GM23248 (cell line): ENCODE results near the gene USP12. TPM values are rescaled to one million over a fixed set of nuclear protein-coding genes. Genes with fewer than 3 reads are reported as not detected.

Experiments used
- DNase-seq: peaks from one replicate; pipeline ENCODE4 v3.0.0-alpha.2; 2015
- H2AFZ ChIP-seq: fragments of 200-600 bp; sonication (generic); 2 replicates; pipeline ENCODE4 v1.6.1; 2016; ENCODE audit warnings: antibody characterized with exemption
- H3F3A ChIP-seq: fragments of 200-600 bp; sonication (generic); 2 replicates; pipeline ENCODE4 v1.6.1; 2016; ENCODE audit warnings: mild to moderate bottlenecking, antibody characterized with exemption, mixed run types; ENCODE audit not compliant: insufficient read depth
- H3K27ac ChIP-seq: fragments of 200-600 bp; sonication (generic); 2 replicates; pipeline ENCODE4 v1.5.1; 2016; ENCODE audit warnings: mild to moderate bottlenecking
- H3K27me3 ChIP-seq: fragments of 200-600 bp; sonication (generic); replicated peaks from 2 replicates; pipeline ENCODE4 v1.6.1; 2016; ENCODE audit warnings: mild to moderate bottlenecking; ENCODE audit not compliant: insufficient read depth
- H3K36me3 ChIP-seq: fragments of 200-600 bp; sonication (generic); 2 replicates; pipeline ENCODE4 v1.6.1; 2016; ENCODE audit warnings: low read depth, mild to moderate bottlenecking
- H3K4me1 ChIP-seq: fragments of 200-600 bp; sonication (generic); 2 replicates; pipeline ENCODE4 v1.6.1; 2016; ENCODE audit warnings: mild to moderate bottlenecking; ENCODE audit not compliant: insufficient read depth
- H3K4me2 ChIP-seq: fragments of 200-600 bp; sonication (generic); one replicate; pipeline ENCODE4 v1.6.1; 2016; ENCODE audit warnings: mild to moderate bottlenecking; ENCODE audit not compliant: unreplicated experiment
- H3K4me3 ChIP-seq: fragments of 200-600 bp; sonication (generic); 2 replicates; pipeline ENCODE4 v1.5.1; 2016; ENCODE audit warnings: mild to moderate bottlenecking
- H3K79me2 ChIP-seq: fragments of 200-600 bp; sonication (generic); 2 replicates; pipeline ENCODE4 v1.6.1; 2016; ENCODE audit warnings: mild to moderate bottlenecking; ENCODE audit not compliant: insufficient read depth
- H3K9ac ChIP-seq: fragments of 200-600 bp; sonication (generic); 2 replicates; pipeline ENCODE4 v1.6.1; 2016; ENCODE audit warnings: mild to moderate bottlenecking
- H3K9me2 ChIP-seq: fragments of 200-600 bp; sonication (generic); 2 replicates; pipeline ENCODE4 v1.6.1; 2016; ENCODE audit warnings: mixed run types, mild to moderate bottlenecking, moderate library complexity; ENCODE audit not compliant: insufficient read depth
- H3K9me3 ChIP-seq: fragments of 200-600 bp; sonication (generic); one replicate; pipeline ENCODE4 v1.6.1; 2017; ENCODE audit warnings: low read depth
- H4K20me1 ChIP-seq: fragments of 200-600 bp; sonication (generic); 2 replicates; pipeline ENCODE4 v1.6.0; 2016; ENCODE audit not compliant: insufficient read depth
- EZH2 ChIP-seq: fragments of 200-600 bp; sonication (generic); IDR thresholded peaks from 2 replicates; pipeline ENCODE4 v1.6.1; 2018; ENCODE audit warnings: antibody characterized with exemption, mild to moderate bottlenecking; ENCODE audit not compliant: insufficient read depth, poor library complexity, severe bottlenecking
- EZH2phosphoT487 ChIP-seq: fragments of 200-600 bp; sonication (generic); IDR thresholded peaks from 2 replicates; pipeline ENCODE4 v1.6.1; 2018; ENCODE audit warnings: antibody characterized with exemption, moderate library complexity, mild to moderate bottlenecking, low read depth; ENCODE audit not compliant: insufficient read depth
- WGBS, 2 experiments: methylation state at CpG; one replicate each; pipeline ENCODE4 v1.1.6; 2015 to 2017; ENCODE audit warnings: low lambda C conversion rate in 2 of 2, low coverage in 1 of 2; ENCODE audit errors: missing lambda C conversion rate in 2 of 2; 5-methylcytosine and 5-hydroxymethylcytosine counted together
- in situ Hi-C: fragments of 300-500 bp; cut with MboI; formaldehyde crosslinking; loops from 2 replicates; pipeline ENCODE4 v1.15.0; 2020
- polyA plus RNA-seq: library from polyadenylated mRNA; unstranded; fragments of >200 nt; fragmentation: Nextera tagmentation; extraction: Ambion mirVana; gene quantifications from 2 replicates; pipeline ENCODE4 v1.2.1, GENCODE V29; 2016
- total RNA-seq: library from RNA; depleted of rRNA; stranded (reverse); fragments of >200 nt; shearing (Covaris generic); gene quantifications from 2 replicates; pipeline ENCODE4 v1.2.3, GENCODE V29; 2014

The USP12 gene
- total and polyA plus RNA-seq, 2 experiments from 2014 or later = 16.0 to 18.9 TPM

DNA sequence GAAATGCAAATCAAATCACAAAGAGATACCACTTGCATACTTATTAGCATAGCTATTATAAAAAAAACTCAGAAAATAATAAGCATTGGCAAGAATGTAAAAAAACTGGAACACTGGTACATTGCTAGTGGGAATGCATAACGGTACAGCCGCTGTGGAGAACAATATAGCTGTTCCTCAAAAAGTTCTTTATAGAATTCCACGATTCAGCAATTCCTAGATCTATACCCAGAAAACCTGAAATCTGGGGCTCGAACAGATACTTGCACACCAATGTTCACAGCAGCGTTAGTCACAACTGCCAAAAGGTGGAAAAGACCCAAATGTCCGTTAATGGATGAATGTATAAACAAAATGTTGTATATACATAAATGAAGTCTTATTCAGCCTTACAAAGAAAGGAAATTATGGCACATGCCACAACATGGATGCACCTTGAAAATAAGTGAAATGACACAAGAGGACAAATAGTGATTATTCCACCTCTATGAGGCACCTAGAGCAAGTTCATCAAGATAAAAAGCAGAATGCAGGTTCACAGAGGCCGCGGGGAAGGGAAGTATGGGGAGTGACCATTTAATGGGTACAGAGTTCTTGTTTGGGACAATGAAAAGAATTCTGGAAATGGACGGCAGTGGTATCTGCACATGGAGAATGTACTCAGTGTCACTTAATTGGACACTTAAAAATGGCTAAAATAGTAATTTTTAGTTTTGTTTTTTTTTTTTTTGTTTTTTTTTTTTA lies 107.2 kb downstream of the USP12 start:
- H3K36me3 ChIP-seq = peaks cover 12% of the 10 kb centered on the region
- H3K9me2 ChIP-seq = no peaks in the 10 kb centered on the region
- no peak overlapping the region for H3K9ac ChIP-seq
- H3K79me2 ChIP-seq = no peaks in the 10 kb centered on the region
- H4K20me1 ChIP-seq = no peaks in the 10 kb centered on the region
- WGBS, 2 experiments = 83 to 84% methylated on average over 9 of the region's 9 CpGs
- 0 out of 2 replicates have a peak, but pooled peaks cover 10% of the 10 kb centered on the region for H3F3A ChIP-seq
- TF ChIP-seq EZH2phosphoT487 (no peak), EZH2 (no peak)
- DNase-seq = no peak
- H3K4me1 ChIP-seq = no peaks in the 10 kb centered on the region
- no peak overlapping the region for H2AFZ ChIP-seq
- no peaks in the 10 kb centered on the region for H3K9me3 ChIP-seq
- no peaks in the 10 kb centered on the region for H3K27me3 ChIP-seq
- in situ Hi-C loops = loop anchor here (10.0 kb wide), 1 partner anchor 60 kb away; no protein-coding TSS in a partner anchor
- no peak overlapping the region for H3K4me2 ChIP-seq
- no peak overlapping the region for H3K4me3 ChIP-seq
- H3K27ac ChIP-seq = no peak overlapping the region

DNA sequence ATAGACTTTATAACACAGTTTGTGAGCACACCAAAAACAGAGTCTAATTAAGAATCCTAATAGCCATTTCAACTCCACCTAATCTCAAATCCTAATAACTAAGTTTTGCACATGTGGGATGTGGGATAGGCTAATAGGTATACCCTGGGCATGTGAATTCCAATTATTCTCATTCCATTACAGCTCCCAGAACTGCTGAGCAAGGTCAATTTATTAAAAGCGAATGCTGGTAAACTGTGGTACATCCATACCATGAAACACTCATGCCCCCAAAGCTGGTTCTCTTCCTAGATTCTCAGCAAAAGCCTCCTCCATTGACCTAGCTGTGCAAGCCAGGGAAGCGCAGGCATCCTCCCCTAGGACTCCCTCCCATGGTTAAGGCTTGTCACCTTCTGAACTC lies 113.8 kb downstream of the USP12 start:
- Histone ChIP-seq H3K4me3 (no peak overlapping the region), H3K27me3 (no peaks in the 10 kb centered on the region), H3K9me2 (no peaks in the 10 kb centered on the region), H4K20me1 (no peaks in the 10 kb centered on the region), H3K4me2 (no peak overlapping the region), H3F3A (peaks cover 13% of the 10 kb centered on the region), H3K27ac (no peak overlapping the region), H3K9ac (no peak overlapping the region), H3K4me1 (peaks cover 19% of the 10 kb centered on the region), H3K36me3 (no peaks in the 10 kb centered on the region), H3K9me3 (no peaks in the 10 kb centered on the region), H2AFZ (no peak overlapping the region), H3K79me2 (no peaks in the 10 kb centered on the region)
- TF ChIP-seq EZH2phosphoT487 = no peak
- TF ChIP-seq EZH2 = no peak
- no peak for DNase-seq
- 95 to 98% methylated on average over 2 of the region's 2 CpGs for WGBS, 2 experiments
- in situ Hi-C loops = no loop called here

DNA sequence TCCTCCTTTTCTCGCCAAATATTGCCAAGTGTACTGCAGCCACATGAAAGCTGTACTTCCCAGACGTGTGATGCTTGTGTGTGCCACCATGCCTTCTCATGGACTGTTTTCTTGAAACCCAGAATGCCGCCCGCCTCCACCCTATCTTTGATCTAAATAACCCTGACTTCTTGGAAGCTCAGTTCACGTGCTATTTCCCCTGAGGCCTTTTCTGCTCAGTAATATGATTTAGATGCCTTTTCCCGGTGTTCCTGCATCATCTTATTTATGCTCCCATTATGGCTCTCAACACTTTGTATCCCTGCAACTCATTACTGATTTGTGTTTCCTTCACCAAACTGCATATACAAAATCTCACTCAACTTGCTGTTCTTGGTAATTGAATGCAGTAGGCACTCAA lies 116.1 kb downstream of the USP12 start:
- Histone ChIP-seq H4K20me1 (no peaks in the 10 kb centered on the region), H3K9me3 (no peaks in the 10 kb centered on the region), H3F3A (peaks cover 13% of the 10 kb centered on the region), H3K79me2 (no peaks in the 10 kb centered on the region), H3K27ac (no peak overlapping the region), H2AFZ (no peak overlapping the region), H3K36me3 (no peaks in the 10 kb centered on the region), H3K9me2 (no peaks in the 10 kb centered on the region), H3K4me2 (no peak overlapping the region), H3K27me3 (no peaks in the 10 kb centered on the region), H3K9ac (no peak overlapping the region), H3K4me1 (peaks cover 20% of the 10 kb centered on the region), H3K4me3 (no peak overlapping the region)
- WGBS, 2 experiments = 71 to 72% methylated on average over 6 of the region's 6 CpGs
- DNase-seq = no peak
- in situ Hi-C loops = no loop called here
- TF ChIP-seq EZH2 = no peak

DNA sequence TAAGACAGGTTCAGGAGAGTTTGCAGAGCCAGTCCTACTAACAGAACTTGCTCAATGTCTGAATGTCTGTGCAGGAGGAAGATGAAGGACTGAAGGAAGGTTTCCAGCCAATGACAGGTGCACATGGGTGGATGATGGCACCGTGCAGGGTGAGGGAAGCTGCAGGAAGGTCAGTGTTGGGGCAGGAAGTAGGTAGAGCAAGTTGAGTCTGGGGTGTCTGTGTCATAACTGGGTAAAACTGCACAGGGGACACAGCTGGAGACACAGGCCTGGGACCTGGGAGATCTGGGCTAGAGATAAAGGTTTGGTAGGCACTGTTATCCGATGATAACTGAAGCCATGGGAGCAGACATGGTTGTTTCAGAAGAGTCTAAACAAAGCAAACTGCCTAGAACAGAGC lies 116.9 kb downstream of the USP12 start:
- Histone ChIP-seq H3K9ac (no peak overlapping the region), H3K4me1 (peaks cover 20% of the 10 kb centered on the region), H3K4me3 (no peak overlapping the region), H3K4me2 (peak overlapping the region; percentile 5), H3K79me2 (no peaks in the 10 kb centered on the region), H2AFZ (no peak overlapping the region), H3K36me3 (no peaks in the 10 kb centered on the region), H3F3A (peaks cover 13% of the 10 kb centered on the region), H3K27ac (peak overlapping the region; percentile 74; the same call in 1 of the 2 replicates), H4K20me1 (no peaks in the 10 kb centered on the region), H3K27me3 (no peaks in the 10 kb centered on the region), H3K9me3 (no peaks in the 10 kb centered on the region), H3K9me2 (no peaks in the 10 kb centered on the region)
- DNase-seq = no peak
- in situ Hi-C loops = no loop called here
- 93 to 98% methylated on average over 2 of the region's 2 CpGs for WGBS, 2 experiments
- TF ChIP-seq EZH2 = no peak
- TF ChIP-seq EZH2phosphoT487 = no peak
